ENCODE measurements around the gene KYAT1.
"Not testable (repeated sequence)": the region's sequence is repeated elsewhere in the genome, so short reads cannot be mapped to it uniquely, and the experiment has no call there.

The KYAT1 gene

GRCh38 chr9:128809831-128810230 is 71.9 kb downstream of the KYAT1 start:
- DNase-seq: no peak

DNA sequence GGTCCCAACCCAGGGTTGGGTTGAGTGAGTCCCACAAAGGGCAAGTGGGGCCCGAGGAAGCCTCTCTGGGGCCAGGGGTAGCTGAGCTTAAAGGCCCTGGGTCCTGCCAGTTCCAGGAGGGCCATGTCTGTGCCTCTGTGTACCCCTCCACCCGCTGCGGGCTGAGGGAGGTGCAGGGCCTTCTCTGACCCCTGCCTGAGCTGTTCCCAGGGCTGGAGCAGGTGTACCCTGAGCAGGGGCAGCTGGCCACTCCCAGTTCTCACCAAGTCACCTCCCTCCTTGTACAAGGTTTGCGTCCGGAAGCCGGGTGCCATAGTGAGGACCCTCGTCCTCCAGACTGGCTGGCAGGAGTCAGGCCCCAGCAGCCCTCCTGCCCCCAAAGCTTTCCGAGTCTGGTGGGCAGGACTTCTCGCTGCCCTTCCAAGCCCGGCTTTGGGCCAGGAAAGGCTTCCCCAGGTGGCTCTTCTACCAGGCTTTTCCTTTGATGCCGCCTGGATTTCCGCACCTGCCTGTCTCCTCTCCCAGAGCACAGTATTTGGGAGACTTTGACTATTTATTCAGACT is 72.6 kb downstream of the KYAT1 start:
- DNase-seq: no peak

DNA sequence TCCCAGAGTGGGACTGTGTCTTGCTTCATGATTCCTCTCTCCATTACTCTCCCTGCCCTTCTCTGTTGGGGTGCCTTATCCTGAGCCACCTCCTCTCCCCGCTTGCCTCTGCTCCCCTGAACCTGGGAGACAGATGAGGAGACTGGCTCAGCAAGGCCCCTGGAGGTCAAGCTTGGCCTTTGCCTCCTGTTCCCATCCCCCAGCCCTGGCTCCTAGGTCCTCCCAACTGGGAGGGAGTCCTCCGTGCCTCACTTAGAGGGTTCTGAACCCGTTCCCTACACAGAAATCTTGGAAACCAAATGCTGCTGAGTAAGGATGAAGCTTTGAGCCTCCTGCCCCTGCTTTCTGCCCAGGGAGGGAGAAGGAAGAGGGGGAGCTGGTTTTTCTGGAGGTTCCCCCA is 73.2 kb downstream of the KYAT1 start:
- no peak for DNase-seq

- DNase-seq: no peak
These were observed 73.9 kb downstream of the KYAT1 start for GRCh38 chr9:128807827-128808226.

DNA sequence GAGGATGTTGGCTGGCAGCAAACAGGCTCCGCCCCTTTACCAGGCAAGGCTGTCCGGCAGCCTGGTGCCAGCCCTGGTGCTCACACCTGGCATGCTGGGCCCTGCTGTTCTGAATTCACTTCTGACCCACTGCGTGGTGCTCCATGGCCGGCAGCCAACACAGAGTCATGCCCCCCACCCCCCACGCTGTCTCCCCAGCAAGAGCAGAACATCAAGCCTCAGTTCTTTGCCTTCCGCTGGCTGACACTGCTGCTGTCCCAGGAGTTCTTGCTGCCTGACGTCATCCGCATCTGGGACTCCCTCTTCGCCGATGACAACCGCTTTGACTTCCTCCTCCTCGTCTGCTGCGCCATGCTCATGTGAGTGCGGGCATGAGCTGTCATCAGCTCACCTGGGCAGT is 76.1 kb downstream of the KYAT1 start:
- no peak for DNase-seq

DNA sequence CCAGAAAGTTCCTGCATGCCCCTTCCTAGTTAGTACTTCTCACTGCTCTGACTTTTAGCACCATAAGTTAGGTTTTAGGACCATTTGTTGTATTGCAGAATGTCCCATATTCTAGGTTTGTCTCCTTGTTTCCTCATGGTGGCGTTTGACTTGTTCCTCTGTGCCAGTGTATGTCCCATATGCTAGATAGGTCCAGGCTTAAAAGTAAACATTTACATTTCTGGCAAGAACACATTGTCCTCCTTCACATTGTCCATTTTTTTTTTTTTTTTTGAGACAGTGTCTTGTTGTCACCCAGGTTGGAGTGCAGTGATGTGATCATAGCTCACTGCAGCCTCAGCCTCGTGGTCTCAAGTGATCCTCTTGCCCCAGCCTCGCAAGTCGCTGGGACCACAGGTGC is 79.3 kb downstream of the KYAT1 start:
- no peak for DNase-seq

- DNase-seq: no peak
These were observed 81.7 kb downstream of the KYAT1 start for GRCh38 chr9:128800061-128800460.

DNA sequence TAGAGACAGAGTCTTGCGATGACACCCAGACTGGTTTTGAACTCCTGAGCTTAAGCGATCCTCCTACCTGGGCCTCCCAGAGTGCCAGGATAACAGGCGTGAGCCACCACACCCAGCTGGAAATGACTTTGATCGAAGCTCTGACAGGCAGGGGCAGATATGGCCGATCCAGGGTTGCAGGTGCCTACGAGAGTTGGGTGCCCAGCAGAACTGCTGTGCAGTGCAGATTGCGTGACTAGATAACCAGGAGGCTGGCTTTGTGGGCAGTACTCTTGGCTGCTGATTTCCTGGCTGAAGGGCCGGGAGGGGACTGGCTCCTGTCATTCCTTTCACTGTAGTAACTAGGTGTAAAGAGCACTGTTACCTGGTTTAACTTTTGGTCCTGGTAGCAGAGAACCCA is 82.9 kb downstream of the KYAT1 start:
- no peak for DNase-seq

- not testable (repeated sequence) for DNase-seq
These were observed 86.8 kb downstream of the KYAT1 start for GRCh38 chr9:128794961-128795360.

DNA sequence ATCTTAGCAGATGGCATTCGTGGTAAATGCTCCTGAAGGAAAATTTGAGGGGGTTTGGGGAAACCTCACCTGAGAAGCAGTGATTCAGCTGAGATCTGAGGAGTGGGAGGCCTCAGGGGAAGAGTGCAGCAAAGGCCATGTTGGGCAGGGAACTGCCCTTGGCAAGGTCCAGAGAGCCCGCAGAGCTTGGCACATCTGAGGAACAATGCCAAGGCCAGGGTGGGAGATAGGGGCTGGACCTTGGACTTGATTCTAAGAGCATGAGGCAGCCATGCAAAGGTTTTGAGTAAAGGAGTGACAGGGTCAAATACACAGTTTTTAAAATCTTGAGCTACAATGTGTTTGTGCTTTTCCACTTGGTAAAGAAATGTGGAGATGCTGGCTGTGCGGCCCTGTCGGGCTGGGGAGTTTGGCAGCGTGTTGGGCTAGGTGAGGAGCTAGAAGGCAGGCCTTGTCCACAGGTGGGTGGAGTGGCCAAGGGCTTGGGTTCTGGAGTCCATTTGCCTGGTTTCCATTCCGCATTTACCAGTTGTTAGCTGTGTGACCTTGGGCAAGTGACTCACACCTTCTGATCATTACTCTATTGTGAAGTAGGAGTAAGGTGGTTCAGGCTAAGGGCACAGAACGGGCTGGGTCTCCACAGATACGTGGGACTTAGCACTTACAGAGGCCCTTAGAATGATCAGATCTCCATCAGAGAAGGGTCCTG is 88.6 kb downstream of the KYAT1 start:
- no peak for DNase-seq

- no peak for DNase-seq
These were observed 89.6 kb downstream of the KYAT1 start for GRCh38 chr9:128792134-128792533.

DNA sequence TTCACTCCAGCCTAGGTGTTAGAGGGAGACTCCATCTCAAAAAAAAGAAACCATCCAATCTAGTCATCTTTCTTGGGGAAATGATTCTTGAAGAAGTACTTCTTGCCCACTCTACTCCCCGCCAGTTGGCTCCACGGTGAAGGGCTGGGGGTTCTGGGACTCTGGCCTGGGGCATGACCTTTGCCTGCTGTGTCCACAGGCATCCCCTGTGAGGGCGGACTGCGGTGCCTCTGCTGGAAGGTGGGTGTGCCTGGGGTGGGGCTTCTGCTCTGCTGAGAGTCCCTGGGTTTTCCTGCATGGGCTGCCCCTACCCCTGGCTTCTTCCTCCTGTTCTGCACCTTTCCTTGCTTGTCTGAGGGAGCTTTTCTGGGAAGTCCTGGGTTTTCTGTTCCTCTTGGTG is 91.2 kb downstream of the KYAT1 start:
- DNase-seq: no peak

- DNase-seq: no peak
These were observed 93.3 kb downstream of the KYAT1 start for GRCh38 chr9:128788445-128788844.

DNA sequence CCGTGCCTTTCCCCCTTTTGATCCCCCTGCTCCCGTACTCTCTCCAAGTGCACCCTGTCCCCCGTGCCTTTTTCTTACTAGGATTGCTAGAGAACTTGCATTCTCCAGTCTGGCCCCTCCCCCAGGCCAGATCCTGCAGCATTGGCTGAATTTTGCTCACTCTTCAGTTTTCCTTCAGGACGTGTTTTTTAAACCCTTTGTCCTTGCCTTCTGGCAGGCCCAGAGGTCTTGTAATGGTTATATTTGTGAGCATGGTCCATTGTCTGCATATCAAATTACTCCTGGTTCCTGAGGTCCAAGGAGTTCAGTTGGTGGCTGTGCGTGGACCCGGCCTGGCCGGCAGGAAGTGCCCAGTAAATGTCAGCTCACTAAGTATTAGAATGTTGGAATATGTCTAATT is 94.1 kb downstream of the KYAT1 start:
- DNase-seq: no peak

DNA sequence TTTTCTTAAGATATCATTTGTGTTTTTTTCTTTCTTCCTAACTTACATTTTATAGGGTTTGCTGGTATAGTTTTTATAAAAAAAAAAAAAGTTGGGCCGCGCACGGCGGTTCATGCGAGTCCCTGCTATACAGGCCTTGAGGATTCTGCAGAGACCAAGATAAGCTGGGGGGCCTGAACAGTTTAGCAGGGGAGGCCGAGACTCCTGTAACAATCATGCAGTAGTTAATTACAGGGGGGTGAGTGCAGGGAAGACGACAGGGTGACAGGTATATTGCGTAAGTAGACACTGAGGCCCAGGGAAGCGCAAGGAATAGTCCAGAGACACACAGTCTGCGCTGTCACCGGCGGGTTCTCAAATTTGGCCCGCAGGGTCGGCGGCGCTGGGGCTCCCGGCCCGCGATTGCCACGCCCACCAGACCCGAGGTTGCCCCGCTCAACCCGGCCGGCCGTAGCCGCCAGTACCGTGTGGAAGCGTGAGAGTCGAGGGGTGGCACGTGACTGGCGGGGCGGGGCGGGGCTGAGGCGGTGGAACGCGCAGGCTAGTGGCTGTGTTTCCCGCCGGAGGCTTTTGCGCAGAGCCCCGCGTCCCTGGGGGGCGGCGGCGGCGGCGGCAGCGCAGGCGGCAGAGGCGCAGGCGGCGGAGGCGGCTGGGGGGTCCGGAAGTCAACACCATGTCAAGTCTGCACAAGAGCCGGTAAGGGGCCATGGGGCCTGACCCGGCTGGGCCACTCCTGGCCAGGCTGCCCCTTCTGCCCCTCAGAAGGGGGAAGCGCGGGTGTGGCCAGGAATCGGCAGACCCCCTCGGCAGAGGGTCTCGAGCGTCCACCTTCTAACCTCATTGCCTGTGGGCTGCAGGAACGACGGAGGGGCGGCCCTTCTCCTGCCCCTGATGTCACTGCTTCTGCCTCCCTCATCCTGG is 94.8 kb downstream of the KYAT1 start, which contains the start of gene TBC1D13:
TSS of gene TBC1D13 (plus strand) at position 573 of the 921 bp plus-strand sequence. CDS start at position 674, 101 bp downstream.
- peak; percentile 64 for DNase-seq

DNA sequence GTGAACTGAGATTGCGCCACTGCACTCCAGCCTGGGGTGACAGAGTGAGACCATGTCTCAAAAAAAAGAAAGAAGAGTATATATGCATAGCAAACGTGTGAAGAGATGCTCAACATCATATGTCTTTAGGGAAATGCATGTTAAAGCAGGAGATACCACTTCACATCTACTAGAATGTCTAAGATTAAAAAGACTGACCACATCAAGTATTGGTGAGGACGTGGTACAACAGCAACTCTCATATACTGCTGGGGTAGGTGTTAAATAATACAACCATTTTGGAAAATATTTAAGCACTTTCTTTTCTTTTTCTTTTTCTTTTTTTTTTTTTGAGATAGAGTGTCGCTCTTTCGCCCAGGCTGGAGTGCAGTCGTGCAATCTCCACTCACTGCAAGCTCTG is 96.3 kb downstream of the KYAT1 start:
- no peak for DNase-seq

Data from KG1 (cell line).